Measurements from ENCODE around the gene EPGN. TPM values are rescaled to one million over a fixed set of nuclear protein-coding genes. Genes with fewer than 3 reads are reported as not detected.

The EPGN gene
- total RNA-seq, 1 donor from 2014 or later = 0.63 TPM

- TF ChIP-seq, protein P1, sequence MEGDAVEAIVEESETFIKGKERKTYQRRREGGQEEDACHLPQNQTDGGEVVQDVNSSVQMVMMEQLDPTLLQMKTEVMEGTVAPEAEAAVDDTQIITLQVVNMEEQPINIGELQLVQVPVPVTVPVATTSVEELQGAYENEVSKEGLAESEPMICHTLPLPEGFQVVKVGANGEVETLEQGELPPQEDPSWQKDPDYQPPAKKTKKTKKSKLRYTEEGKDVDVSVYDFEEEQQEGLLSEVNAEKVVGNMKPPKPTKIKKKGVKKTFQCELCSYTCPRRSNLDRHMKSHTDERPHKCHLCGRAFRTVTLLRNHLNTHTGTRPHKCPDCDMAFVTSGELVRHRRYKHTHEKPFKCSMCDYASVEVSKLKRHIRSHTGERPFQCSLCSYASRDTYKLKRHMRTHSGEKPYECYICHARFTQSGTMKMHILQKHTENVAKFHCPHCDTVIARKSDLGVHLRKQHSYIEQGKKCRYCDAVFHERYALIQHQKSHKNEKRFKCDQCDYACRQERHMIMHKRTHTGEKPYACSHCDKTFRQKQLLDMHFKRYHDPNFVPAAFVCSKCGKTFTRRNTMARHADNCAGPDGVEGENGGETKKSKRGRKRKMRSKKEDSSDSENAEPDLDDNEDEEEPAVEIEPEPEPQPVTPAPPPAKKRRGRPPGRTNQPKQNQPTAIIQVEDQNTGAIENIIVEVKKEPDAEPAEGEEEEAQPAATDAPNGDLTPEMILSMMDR (conservative IDR thresholded peaks at IDR 0.05) = no peak
- DNase-seq (ENCODE audit: low read depth, low spot score) = no peak
- H3K4me1 Mint-ChIP-seq = no peaks in the 10 kb centered on the region
- H3K27ac Mint-ChIP-seq (ENCODE audit: unreplicated experiment) = no peak overlapping the region
- no peaks in the 10 kb centered on the region for H3K9me3 Mint-ChIP-seq
- no peaks in the 10 kb centered on the region for H3K36me3 Mint-ChIP-seq (ENCODE audit: low read depth)
- no peak overlapping the region for H3K4me3 Mint-ChIP-seq
- no peaks in the 10 kb centered on the region for H3K27me3 Mint-ChIP-seq (ENCODE audit: low read depth)
These were observed 24.7 kb upstream of the EPGN start for GRCh38 chr4:74283614-74284013.

DNA sequence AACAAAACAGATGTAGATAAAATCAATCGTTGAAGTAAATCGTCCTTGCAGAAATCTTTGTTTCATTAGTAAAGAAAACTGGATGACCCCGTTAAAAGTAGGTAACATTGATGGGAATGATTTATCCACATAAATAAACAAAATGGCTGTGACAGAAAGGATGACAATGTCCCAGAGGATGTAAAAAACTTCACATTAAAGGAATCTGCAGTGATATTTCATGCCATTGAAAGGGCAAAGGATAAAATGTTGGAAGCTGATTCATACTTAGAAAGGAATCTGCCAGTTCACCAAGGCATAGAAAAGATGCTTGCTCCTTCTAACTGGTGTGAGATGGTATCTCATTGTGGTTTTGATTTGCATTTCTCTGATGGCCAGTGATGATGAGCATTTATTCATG is 24.2 kb upstream of the EPGN start:
- H3K4me1 Mint-ChIP-seq = no peaks in the 10 kb centered on the region
- TF ChIP-seq, protein P1 (conservative IDR thresholded peaks at IDR 0.05) = no peak
- no peak for DNase-seq (ENCODE audit: low read depth, low spot score)
- no peak overlapping the region for H3K4me3 Mint-ChIP-seq
- no peak overlapping the region for H3K27ac Mint-ChIP-seq (ENCODE audit: unreplicated experiment)
- no peaks in the 10 kb centered on the region for H3K27me3 Mint-ChIP-seq (ENCODE audit: low read depth)
- H3K36me3 Mint-ChIP-seq (ENCODE audit: low read depth) = no peaks in the 10 kb centered on the region
- H3K9me3 Mint-ChIP-seq = no peaks in the 10 kb centered on the region

DNA sequence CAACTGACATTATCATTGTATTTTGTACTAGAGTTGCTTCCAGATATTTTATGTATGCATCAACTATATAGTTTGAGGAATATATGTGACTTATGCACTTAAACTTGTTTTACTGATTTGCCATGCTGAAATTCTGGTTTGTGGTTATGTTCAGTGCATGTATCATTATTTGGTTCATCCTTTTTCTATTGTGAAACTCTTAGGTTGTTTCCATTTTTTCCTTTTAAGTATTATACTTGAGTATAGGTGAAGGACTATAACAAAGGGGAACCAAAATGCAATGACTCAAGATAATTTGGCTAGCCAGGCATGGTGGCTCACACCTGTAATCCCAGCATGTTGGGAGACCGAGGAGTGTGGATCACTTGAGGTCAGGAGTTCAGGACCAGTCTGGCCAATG is 21.1 kb upstream of the EPGN start:
- Mint-ChIP-seq H3K27me3 (ENCODE audit: low read depth) (no peaks in the 10 kb centered on the region), H3K4me3 (no peak overlapping the region), H3K9me3 (peaks cover 8% of the 10 kb centered on the region), H3K36me3 (ENCODE audit: low read depth) (peaks cover 6% of the 10 kb centered on the region), H3K4me1 (no peaks in the 10 kb centered on the region), H3K27ac (ENCODE audit: unreplicated experiment) (no peak overlapping the region)
- TF ChIP-seq, protein P1 (conservative IDR thresholded peaks at IDR 0.05) = no peak
- no peak for DNase-seq (ENCODE audit: low read depth, low spot score)

GRCh38 chr4:74287791-74288190 is 20.5 kb upstream of the EPGN start:
- no peaks in the 10 kb centered on the region for H3K27me3 Mint-ChIP-seq (ENCODE audit: low read depth)
- no peak for DNase-seq (ENCODE audit: low read depth, low spot score)

GRCh38 chr4:74291471-74291870 is 16.8 kb upstream of the EPGN start:
- no peak overlapping the region for H3K4me3 Mint-ChIP-seq
- peaks cover 2% of the 10 kb centered on the region for H3K4me1 Mint-ChIP-seq
- peaks cover 6% of the 10 kb centered on the region for H3K36me3 Mint-ChIP-seq (ENCODE audit: low read depth)
- peaks cover 8% of the 10 kb centered on the region for H3K9me3 Mint-ChIP-seq
- TF ChIP-seq, protein P1 (conservative IDR thresholded peaks at IDR 0.05) = no peak
- H3K27me3 Mint-ChIP-seq (ENCODE audit: low read depth) = no peaks in the 10 kb centered on the region
- no peak overlapping the region for H3K27ac Mint-ChIP-seq (ENCODE audit: unreplicated experiment)
- no peak for DNase-seq (ENCODE audit: low read depth, low spot score)

More at GRCh38 chr4:74287791-74288190, 20.5 kb upstream of the EPGN start:
- no peaks in the 10 kb centered on the region for H3K4me1 Mint-ChIP-seq
- H3K27ac Mint-ChIP-seq (ENCODE audit: unreplicated experiment) = no peak overlapping the region
- H3K36me3 Mint-ChIP-seq (ENCODE audit: low read depth) = peaks cover 6% of the 10 kb centered on the region
- H3K9me3 Mint-ChIP-seq = peaks cover 8% of the 10 kb centered on the region
- TF ChIP-seq, protein P1 (conservative IDR thresholded peaks at IDR 0.05) = no peak
- H3K4me3 Mint-ChIP-seq = no peak overlapping the region

Measured in neural crest cell (in vitro differentiated cells).